ENCODE results near the gene PLCB4. TPM values are rescaled to one million over a fixed set of nuclear protein-coding genes. Genes with fewer than 3 reads are reported as not detected.

The PLCB4 gene
- total RNA-seq, 1 donor from 2014 or later, result 20.6 TPM

DNA sequence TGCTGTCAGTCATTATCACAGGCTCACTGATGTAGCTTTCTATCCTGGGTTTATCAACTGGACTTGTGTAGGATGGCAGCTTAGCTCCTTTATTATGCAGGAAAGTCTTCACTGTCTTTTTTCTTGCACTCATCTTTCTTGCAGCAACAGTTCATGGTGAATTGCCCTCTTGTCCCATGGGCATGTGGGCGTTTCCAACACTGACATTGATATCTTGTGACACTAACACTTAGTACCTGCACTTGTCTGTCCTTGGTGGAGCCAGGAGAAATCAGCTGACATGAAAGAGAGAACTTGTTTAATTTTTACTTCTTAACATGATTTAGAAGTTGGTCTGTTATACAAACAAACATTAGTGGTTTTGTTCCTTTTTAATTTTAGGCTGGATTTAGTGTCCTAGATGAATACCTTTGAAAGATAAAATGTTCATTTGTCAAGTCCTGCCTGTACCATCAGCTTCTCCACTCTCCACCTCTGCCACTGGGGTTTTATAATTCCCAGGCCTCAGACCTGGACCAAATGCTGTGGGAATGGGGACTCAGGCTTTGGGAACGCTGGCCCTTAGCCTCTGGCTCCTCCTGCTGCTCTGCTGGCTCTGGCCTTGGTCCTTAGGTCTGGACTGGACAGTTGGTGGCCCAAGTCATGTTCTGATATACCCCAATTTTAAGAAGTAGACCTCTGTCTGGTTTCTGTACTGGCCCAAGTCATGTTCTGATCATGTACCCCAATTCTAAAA, 284.5 kb downstream of the PLCB4 start:
- Mint-ChIP-seq H3K4me1 (peaks cover 21% of the 10 kb centered on the region), H3K27me3 (ENCODE audit: insufficient read depth, low read depth) (no peaks in the 10 kb centered on the region), H3K4me3 (no peak overlapping the region), H3K27ac (peak overlapping the region; percentile 57), H3K9me3 (no peaks in the 10 kb centered on the region), H3K36me3 (peaks cover 2% of the 10 kb centered on the region)
- Histone ChIP-seq H3K79me2 (ENCODE audit: low read depth) (no peaks in the 10 kb centered on the region), H3K9ac (no peak overlapping the region), H3K4me3 (no peak overlapping the region), H2AFZ (replicated peaks) (no peak overlapping the region), H4K20me1 (ENCODE audit: low read depth) (no peaks in the 10 kb centered on the region), H3K4me2 (no peak overlapping the region), H3F3A (ENCODE audit: low read depth) (no peaks in the 10 kb centered on the region), H3K27ac (no peak overlapping the region), H3K4me1 (no peaks in the 10 kb centered on the region), H3K9me3 (ENCODE audit: low read depth) (no peaks in the 10 kb centered on the region), H3K36me3 (no peaks in the 10 kb centered on the region), H3K27me3 (no peaks in the 10 kb centered on the region)
- DNase-seq (ENCODE audit: low spot score), result no peak
- TF ChIP-seq CTCF (IDR thresholded peaks at IDR 0.05), result peak; percentile 22
- TF ChIP-seq EZH2 (IDR thresholded peaks at IDR 0.05), result no peak

DNA sequence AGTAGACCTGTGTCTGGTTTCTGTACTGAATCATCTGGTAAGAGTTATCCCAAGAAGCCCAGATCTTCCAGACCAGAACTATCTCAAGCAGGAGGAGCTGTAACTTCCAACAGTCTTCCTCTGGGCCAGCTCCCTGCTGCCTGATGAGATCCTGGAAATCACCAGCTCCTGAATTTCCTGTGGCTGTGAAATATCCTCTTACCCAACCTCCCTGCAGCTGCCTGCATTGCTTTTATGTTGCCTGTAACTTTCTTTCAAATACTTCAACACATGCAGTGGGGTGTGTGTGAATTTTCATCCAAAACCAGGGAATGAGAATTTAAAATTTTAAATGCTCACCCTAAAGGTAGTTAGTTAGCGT, 285.0 kb downstream of the PLCB4 start:
- TF ChIP-seq CTCF (IDR thresholded peaks at IDR 0.05) (no peak), EZH2 (IDR thresholded peaks at IDR 0.05) (no peak), EZH2phosphoT487 (IDR thresholded peaks at IDR 0.05) (no peak)
- no peaks in the 10 kb centered on the region for H3K79me2 ChIP-seq (ENCODE audit: low read depth)
- no peak overlapping the region for H3K27ac ChIP-seq
- no peaks in the 10 kb centered on the region for H3K27me3 Mint-ChIP-seq (ENCODE audit: insufficient read depth, low read depth)
- H3K27ac Mint-ChIP-seq, result peak overlapping the region; percentile 57
- H3K4me3 ChIP-seq, result no peak overlapping the region
- no peak overlapping the region for H3K9ac ChIP-seq
- no peaks in the 10 kb centered on the region for H3K9me3 ChIP-seq (ENCODE audit: low read depth)
- H3K4me3 Mint-ChIP-seq, result no peak overlapping the region
- H3F3A ChIP-seq (ENCODE audit: low read depth), result no peaks in the 10 kb centered on the region
- no peaks in the 10 kb centered on the region for H4K20me1 ChIP-seq (ENCODE audit: low read depth)
- no peaks in the 10 kb centered on the region for H3K9me3 Mint-ChIP-seq
- no peaks in the 10 kb centered on the region for H3K27me3 ChIP-seq
- no peak overlapping the region for H2AFZ ChIP-seq (replicated peaks)
- DNase-seq (ENCODE audit: low spot score), result no peak
- peaks cover 16% of the 10 kb centered on the region for H3K4me1 Mint-ChIP-seq
- peaks cover 3% of the 10 kb centered on the region for H3K36me3 Mint-ChIP-seq
- no peaks in the 10 kb centered on the region for H3K4me1 ChIP-seq
- H3K36me3 ChIP-seq, result no peaks in the 10 kb centered on the region
- no peak overlapping the region for H3K4me2 ChIP-seq

- Histone ChIP-seq H3K4me1 (no peaks in the 10 kb centered on the region), H4K20me1 (ENCODE audit: low read depth) (no peaks in the 10 kb centered on the region), H3K4me2 (no peak overlapping the region), H3K27ac (no peak overlapping the region), H3K36me3 (no peaks in the 10 kb centered on the region), H3K27me3 (no peaks in the 10 kb centered on the region), H3F3A (ENCODE audit: low read depth) (no peaks in the 10 kb centered on the region), H3K9me3 (ENCODE audit: low read depth) (no peaks in the 10 kb centered on the region), H3K79me2 (ENCODE audit: low read depth) (no peaks in the 10 kb centered on the region), H2AFZ (replicated peaks) (no peak overlapping the region), H3K4me3 (no peak overlapping the region), H3K9ac (no peak overlapping the region)
- Mint-ChIP-seq H3K27me3 (ENCODE audit: insufficient read depth, low read depth) (no peaks in the 10 kb centered on the region), H3K36me3 (peaks cover 3% of the 10 kb centered on the region), H3K4me3 (no peak overlapping the region), H3K27ac (no peak overlapping the region), H3K9me3 (no peaks in the 10 kb centered on the region), H3K4me1 (peaks cover 16% of the 10 kb centered on the region)
- no peak for TF ChIP-seq EZH2phosphoT487 (IDR thresholded peaks at IDR 0.05)
- no peak for TF ChIP-seq EZH2 (IDR thresholded peaks at IDR 0.05)
- TF ChIP-seq CTCF (IDR thresholded peaks at IDR 0.05), result no peak
- DNase-seq (ENCODE audit: low spot score), result no peak
Observed at GRCh38 chr20:9354579-9354978, 285.7 kb downstream of the PLCB4 start.
